ENCODE measurements around the gene PRDX2. TPM values are rescaled to one million over a fixed set of nuclear protein-coding genes. Genes with fewer than 3 reads are reported as not detected.

PRDX2 gene
- total RNA-seq, 1 donor from 2014 or later: 190 TPM

DNA sequence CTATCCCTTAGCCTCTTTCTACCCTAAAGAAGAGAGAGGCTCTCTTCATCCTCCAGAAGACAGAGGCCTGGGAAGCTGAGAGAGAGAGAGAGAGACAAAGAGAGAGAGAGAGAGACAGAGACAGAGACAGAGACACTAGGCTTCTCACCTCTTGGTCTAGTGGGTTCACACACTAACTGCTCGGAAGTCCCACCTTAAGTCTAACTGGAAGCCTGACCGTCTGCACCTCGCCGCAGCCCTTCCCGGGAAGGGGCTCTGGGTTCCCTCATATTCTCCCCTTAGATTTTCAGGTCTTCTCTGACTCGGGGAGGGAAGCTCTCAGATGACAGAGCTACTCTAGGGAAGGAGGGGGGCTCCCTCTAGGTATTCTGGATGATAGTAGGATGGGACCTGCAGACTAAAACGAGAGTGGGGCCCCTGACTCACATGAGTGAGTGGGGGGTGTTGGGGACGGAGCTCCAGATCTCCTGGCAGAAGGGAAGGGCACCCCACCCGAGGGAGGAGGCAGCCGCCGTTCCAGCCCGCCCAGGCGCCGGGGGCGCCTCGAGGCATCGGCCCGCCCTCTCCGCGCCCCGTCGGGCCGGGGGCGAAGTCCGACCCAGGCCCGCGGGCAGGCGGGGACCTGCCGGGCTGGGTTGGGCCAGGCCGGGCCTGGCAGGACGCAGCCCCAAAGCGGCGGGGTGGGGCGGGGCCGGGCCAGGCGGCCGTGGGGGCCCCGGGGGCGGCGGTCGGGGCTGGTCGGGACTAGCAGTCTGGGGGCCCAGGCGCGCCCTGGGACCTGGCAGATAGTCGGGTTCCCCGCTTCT is 12.3 kb downstream of the PRDX2 start:
- H3K9me3 Mint-ChIP-seq (ENCODE audit: low read depth): no peaks in the 10 kb centered on the region
- TF ChIP-seq, protein P1, sequence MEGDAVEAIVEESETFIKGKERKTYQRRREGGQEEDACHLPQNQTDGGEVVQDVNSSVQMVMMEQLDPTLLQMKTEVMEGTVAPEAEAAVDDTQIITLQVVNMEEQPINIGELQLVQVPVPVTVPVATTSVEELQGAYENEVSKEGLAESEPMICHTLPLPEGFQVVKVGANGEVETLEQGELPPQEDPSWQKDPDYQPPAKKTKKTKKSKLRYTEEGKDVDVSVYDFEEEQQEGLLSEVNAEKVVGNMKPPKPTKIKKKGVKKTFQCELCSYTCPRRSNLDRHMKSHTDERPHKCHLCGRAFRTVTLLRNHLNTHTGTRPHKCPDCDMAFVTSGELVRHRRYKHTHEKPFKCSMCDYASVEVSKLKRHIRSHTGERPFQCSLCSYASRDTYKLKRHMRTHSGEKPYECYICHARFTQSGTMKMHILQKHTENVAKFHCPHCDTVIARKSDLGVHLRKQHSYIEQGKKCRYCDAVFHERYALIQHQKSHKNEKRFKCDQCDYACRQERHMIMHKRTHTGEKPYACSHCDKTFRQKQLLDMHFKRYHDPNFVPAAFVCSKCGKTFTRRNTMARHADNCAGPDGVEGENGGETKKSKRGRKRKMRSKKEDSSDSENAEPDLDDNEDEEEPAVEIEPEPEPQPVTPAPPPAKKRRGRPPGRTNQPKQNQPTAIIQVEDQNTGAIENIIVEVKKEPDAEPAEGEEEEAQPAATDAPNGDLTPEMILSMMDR (IDR thresholded peaks at IDR 0.05): no peak
- peak overlapping the region; percentile 99 for H3K27ac Mint-ChIP-seq (ENCODE audit: unreplicated experiment)
- H3K27me3 Mint-ChIP-seq (ENCODE audit: low read depth): no peaks in the 10 kb centered on the region
- H3K36me3 Mint-ChIP-seq (ENCODE audit: low read depth): peaks cover 2% of the 10 kb centered on the region
- H3K4me1 Mint-ChIP-seq (ENCODE audit: low read depth): peaks cover 41% of the 10 kb centered on the region
- no peak for DNase-seq (ENCODE audit: low spot score)
- H3K4me3 Mint-ChIP-seq (ENCODE audit: unreplicated experiment): peak overlapping the region; percentile 97

DNA sequence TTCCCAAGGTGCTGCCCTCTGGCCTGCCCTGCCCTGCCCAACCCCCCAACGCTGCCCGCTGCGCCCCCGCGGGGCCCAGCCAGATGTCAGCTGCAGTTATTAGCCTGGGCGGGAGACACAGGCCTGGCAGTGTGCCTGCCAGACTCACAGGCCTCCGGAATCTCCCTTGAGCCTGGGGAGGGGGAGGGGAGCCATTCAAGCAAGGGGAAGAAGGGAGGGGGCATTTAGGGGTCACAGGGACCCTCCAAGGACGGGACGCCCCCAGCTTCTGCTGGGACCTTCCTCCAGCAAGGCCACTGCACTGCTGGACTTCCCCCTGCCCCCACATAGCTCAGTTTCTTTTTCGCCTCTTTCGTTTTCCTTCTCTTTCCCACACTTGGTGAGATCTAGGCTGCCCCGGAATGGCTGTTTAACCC is 12.9 kb downstream of the PRDX2 start:
- no peak for DNase-seq (ENCODE audit: low spot score)
- no peaks in the 10 kb centered on the region for H3K9me3 Mint-ChIP-seq (ENCODE audit: low read depth)
- no peaks in the 10 kb centered on the region for H3K27me3 Mint-ChIP-seq (ENCODE audit: low read depth)
- H3K4me1 Mint-ChIP-seq (ENCODE audit: low read depth): peaks cover 38% of the 10 kb centered on the region
- peak overlapping the region; percentile 99 for H3K27ac Mint-ChIP-seq (ENCODE audit: unreplicated experiment)
- TF ChIP-seq, protein P1 (IDR thresholded peaks at IDR 0.05): peak; percentile 24
- H3K4me3 Mint-ChIP-seq (ENCODE audit: unreplicated experiment): peak overlapping the region; percentile 71
- H3K36me3 Mint-ChIP-seq (ENCODE audit: low read depth): peaks cover 2% of the 10 kb centered on the region

DNA sequence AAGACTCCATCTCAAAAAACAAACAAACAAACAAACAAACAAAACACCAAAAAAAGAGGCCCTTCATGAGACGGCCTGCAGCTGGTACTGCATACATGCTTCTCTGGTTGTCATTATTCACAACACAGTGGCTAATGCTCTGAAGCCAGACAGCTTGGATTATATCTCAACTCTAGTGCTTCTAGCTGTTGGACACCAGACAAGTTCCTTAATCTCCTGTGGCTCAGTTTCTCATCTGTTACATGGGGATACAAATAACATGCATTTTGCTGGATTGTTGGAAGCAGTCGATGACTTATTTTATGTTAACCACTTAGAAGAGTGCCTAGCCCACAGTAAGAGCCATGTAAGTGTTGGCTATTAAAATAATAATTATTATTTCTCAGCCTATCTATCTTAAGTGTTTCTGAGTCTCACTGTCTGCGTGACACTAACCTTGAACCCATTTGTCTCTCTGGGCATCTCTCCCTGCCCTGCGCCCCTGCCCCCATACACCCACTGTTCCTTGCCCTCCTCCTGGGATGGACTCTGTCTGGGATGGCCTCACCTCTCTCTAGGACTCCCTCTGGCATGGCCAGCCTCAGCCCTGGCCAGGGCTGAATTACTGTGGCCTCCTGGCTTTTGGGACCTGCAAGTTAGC is 13.4 kb downstream of the PRDX2 start:
- H3K27me3 Mint-ChIP-seq (ENCODE audit: low read depth): no peaks in the 10 kb centered on the region
- peaks cover under 1% of the 10 kb centered on the region for H3K36me3 Mint-ChIP-seq (ENCODE audit: low read depth)
- H3K27ac Mint-ChIP-seq (ENCODE audit: unreplicated experiment): peak overlapping the region; percentile 99
- no peaks in the 10 kb centered on the region for H3K9me3 Mint-ChIP-seq (ENCODE audit: low read depth)
- no peak for DNase-seq (ENCODE audit: low spot score)
- TF ChIP-seq, protein P1 (IDR thresholded peaks at IDR 0.05): no peak
- H3K4me1 Mint-ChIP-seq (ENCODE audit: low read depth): peaks cover 38% of the 10 kb centered on the region
- no peak overlapping the region for H3K4me3 Mint-ChIP-seq (ENCODE audit: unreplicated experiment)

DNA sequence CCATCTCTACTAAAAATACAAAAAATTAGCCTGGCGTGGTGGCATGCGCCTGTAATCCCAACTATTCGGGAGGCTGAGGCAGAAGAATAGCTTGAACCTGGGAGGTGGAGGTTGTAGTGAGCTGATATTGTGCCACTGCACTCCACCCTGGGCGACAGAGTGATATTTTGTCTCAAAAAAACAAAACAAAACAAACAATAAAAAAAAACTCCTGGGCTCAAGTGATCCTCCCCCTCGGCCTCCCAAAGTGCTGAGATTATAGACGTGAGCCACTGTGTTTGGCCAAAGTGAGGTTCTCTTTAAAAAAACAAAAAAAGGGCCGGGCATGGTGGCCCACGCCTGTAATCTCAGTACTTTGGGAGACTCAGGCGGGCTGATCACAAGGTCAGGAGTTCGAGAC is 14.1 kb downstream of the PRDX2 start:
- H3K27me3 Mint-ChIP-seq (ENCODE audit: low read depth): no peaks in the 10 kb centered on the region
- H3K9me3 Mint-ChIP-seq (ENCODE audit: low read depth): no peaks in the 10 kb centered on the region
- no peak overlapping the region for H3K4me3 Mint-ChIP-seq (ENCODE audit: unreplicated experiment)
- peaks cover 38% of the 10 kb centered on the region for H3K4me1 Mint-ChIP-seq (ENCODE audit: low read depth)
- peak overlapping the region; percentile 99 for H3K27ac Mint-ChIP-seq (ENCODE audit: unreplicated experiment)
- DNase-seq (ENCODE audit: low spot score): no peak
- no peaks in the 10 kb centered on the region for H3K36me3 Mint-ChIP-seq (ENCODE audit: low read depth)
- TF ChIP-seq, protein P1 (IDR thresholded peaks at IDR 0.05): no peak

DNA sequence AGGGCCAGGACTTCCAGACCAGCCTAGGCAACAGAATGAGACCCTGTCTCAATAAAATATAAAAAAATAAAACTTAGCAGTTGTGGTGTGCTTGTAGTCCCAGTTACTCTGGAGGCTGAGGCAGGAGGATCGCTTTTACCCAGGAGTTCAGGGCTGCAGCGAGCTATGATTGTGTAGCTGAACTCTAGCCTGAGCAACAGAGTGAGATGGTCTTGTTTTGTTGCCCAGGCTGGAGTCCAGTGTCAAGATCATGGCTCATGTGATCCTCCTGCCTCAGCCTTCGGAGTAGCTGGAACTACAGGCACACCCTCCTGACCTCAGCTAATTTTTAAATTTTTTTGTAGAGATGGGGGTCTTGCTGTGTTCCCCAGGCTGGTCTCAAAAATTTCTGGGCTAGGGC is 14.6 kb downstream of the PRDX2 start:
- TF ChIP-seq, protein P1 (IDR thresholded peaks at IDR 0.05): no peak
- Mint-ChIP-seq H3K4me1 (ENCODE audit: low read depth) (peaks cover 41% of the 10 kb centered on the region), H3K27me3 (ENCODE audit: low read depth) (no peaks in the 10 kb centered on the region), H3K9me3 (ENCODE audit: low read depth) (no peaks in the 10 kb centered on the region), H3K27ac (ENCODE audit: unreplicated experiment) (peak overlapping the region; percentile 72), H3K4me3 (ENCODE audit: unreplicated experiment) (no peak overlapping the region), H3K36me3 (ENCODE audit: low read depth) (no peaks in the 10 kb centered on the region)
- DNase-seq (ENCODE audit: low spot score): no peak
